ENCODE results near the gene INMT.
"Not testable (repeated sequence)": the region's sequence is repeated elsewhere in the genome, so short reads cannot be mapped to it uniquely, and the experiment has no call there.

INMT gene

GRCh38 chr7:30751696-30752273 is at the start of gene INMT:
INMT (plus strand) TSS chr7:30752135; CDS start chr7:30752151, 16 bp downstream.
- no peak for DNase-seq

DNA sequence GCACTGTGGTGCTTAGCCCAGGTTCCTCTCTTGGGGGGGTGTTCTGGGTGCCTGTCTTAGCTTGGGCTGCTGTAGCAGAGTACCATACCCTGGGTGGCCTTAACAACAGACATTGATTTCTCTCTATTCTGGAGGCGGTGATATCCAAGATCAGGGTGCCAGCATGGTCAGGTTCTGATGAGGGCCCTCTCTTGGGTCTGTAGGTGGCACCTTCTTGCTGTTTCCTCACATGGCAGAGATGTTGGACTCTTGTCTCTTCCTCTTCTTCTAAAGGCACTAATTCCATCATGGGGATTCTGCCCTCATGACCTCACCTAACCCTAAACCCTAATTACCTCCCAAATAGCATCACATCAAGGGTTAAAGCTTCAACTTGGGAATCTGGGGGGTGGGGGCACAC is 49.7 kb upstream of the INMT start:
- DNase-seq: no peak

GRCh38 chr7:30703756-30704155 is 48.2 kb upstream of the INMT start:
- no peak for DNase-seq

GRCh38 chr7:30705008-30705407 is 46.9 kb upstream of the INMT start:
- no peak for DNase-seq

- DNase-seq: no peak
Measured at GRCh38 chr7:30705596-30705995, 46.3 kb upstream of the INMT start.

- DNase-seq: no peak
Measured at GRCh38 chr7:30706316-30706715, 45.6 kb upstream of the INMT start.

- DNase-seq: no peak
Measured at GRCh38 chr7:30706908-30707307, 45.0 kb upstream of the INMT start.

- DNase-seq: no peak
Measured at GRCh38 chr7:30707391-30708357, 44.3 kb upstream of the INMT start.

GRCh38 chr7:30708412-30708811 is 43.5 kb upstream of the INMT start:
- no peak for DNase-seq

GRCh38 chr7:30708983-30709382 is 43.0 kb upstream of the INMT start:
- no peak for DNase-seq

DNA sequence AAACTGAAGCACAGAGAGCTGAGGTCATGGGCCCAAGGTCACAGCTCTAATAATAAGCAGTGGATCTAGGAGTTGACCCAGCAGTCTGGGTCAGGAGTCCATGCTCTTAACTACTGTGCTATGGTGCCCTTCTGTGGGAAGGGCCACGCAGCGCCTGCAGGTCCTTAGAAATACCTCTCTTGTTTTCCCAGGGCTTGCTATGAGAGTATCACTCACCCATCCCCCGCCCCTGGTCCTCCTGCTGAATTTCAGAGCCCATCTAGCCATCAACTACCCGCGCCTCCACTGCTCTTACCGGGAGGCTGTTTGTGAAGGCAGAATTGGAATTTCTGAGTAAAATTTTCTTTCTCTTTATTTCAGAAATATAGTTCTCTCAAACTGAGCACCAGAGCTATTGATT is 42.4 kb upstream of the INMT start:
- no peak for DNase-seq

DNA sequence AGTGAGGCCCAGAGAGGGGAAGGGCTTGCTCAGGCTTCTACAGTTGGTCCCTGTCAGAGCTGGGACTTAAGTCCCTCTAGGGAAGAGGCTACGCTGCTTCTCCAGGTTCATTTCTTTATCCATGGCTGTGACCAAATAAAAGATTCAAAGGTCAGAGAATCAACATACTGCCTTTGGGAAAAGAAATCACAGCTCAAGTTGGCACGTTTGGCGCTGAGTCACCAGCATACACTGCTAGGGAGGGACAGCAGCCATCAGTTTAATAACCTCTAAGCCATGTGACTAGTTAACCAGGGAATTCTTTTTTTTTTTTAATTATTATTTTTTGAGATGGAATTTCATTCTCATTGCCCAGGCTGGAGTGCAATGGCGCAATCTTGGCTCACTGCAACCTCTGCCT is 41.3 kb upstream of the INMT start:
- DNase-seq: no peak

- DNase-seq: no peak
Measured at GRCh38 chr7:30713392-30713791, 38.5 kb upstream of the INMT start.

- no peak for DNase-seq
Measured at GRCh38 chr7:30714129-30714528, 37.8 kb upstream of the INMT start.

DNA sequence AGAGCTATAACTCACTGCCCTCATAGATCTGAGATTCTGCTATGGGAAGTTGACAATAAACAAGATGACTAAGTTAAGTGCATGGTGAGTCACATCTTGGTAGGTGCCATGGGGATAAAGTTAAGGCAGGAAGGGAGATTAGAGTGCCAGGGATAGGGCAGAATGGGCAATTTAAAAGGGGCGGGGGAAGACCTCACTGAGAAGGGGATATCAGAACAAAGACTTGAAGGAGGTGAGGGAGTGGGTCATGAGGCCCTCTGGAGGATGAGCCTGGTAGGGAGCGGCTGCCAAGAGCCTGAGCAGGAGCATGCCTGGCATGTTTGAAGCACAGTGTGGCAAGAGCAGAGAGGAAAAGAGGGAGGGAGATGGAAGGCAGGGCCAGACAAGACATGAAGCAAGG is 34.8 kb upstream of the INMT start:
- DNase-seq: no peak

- not testable (repeated sequence) for DNase-seq
Measured at GRCh38 chr7:30719434-30719833, 32.5 kb upstream of the INMT start.

DNA sequence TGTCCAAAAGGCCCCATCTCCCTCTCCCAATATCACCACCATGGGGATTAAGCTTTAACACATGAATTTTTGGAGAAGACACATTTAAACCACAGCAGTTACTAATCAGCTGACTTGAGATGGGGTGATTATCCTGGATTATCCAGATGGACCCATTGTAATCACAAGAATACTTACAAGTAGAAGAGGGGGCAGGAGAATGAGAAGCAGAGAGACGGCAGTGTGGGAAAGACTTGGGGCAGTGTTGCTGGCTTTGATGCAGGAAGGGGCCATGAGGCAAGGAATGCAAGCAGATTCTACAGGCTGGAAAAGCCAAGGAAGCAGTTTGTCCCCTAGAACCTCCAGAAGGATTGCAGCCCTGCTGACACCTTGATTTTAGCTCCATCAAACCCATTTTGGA is 30.7 kb upstream of the INMT start:
- no peak for DNase-seq

DNA sequence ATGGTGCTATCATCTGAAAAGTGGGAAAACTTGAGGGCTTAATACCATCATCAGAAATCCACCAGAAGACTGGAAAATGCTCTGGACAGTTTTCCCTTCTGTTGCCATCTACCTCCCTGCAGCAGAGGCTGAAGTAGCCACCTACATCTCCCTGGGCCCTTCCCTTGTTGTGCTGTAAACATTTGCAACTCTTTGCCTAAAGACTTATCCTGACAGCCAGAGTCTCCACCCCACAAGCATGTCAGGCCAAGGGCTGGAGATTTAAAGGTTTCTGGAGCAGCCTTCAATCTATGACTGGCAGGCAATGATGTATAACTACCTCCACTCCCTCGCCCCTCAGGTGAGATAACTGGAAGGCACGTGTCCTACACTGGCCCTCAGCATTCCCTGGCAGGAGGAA is 29.7 kb upstream of the INMT start:
- no peak for DNase-seq

GRCh38 chr7:30722671-30723070 is 29.3 kb upstream of the INMT start:
- DNase-seq: no peak

DNA sequence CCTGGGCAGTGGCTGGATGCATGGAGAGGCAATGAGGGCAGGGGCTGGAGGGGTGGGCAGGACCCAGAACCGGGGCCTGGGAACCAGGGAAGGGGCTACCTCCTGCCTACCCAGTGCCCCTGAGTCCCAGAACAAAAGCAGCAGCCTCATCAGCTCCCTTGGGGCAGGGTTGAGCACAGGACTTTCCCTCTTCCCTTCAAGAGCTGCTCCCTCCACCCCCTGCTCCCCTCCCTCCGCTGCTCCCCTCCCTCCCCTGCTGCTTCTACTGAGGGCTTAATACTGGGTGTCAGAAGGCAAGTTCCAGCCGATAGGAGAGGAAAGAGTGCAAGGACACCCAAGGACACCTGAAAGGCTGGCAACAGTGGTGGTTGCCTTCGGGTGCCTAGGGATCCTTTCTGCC is 28.2 kb upstream of the INMT start:
- no peak for DNase-seq

DNA sequence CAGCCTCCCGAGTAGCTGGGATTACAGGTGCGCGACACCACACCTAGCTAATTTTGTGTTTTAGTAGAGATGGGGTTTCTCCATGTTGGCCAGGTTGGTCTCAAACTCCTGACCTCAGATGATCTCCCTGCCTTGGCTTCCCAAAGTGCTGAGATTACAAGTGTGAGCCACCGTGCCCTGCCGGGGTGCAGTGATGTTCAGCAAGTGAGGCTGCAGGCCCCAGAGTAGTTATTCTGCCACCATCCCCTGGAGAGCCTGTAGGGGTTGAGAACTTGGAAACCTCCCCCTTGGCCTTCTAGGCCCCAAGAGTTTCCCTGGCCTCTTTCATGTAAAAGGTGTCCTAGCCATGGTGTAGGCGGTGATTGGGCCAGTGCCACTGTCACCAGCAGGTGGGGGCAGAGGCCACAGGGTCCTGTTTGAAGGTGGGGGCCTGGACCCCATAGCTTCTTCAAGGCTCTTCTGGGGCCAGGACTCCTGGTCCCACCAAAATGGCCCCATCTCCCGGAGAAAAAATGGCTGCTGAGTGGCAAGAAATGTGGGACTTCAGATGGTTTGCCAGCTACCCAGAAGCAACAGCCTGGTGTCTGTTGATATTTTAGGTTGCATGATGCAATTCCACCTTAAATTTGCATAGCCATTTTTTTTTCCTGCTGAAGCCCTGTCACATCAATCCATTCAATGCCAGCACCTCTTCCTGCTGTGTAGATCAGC is 25.5 kb upstream of the INMT start:
- no peak for DNase-seq

- DNase-seq: no peak
Measured at GRCh38 chr7:30727061-30727945, 24.6 kb upstream of the INMT start.

DNA sequence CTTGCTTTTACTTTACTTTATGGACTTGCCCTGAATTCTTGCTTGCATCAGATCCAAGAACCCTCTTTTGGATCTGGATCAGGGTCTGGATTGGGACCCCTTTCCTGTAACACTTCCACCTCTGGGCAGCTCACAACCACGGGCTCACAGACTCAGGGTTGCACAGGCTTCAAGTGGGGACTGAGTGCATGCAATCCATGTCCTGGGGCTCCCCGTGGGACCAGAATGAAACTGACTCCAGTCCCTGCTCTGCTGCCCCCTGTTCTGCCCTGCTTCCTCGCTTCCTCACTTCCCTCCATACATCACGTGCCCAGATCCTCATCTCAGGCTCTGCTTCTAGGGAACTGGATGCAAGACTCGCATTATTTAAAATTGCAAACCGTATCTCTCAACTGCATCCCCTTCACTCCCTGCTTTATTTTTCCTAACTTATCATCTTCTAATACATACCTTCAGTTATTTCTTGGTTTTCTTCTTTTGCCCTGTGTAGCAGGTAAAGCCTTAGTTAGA is 23.3 kb upstream of the INMT start:
- no peak for DNase-seq
